ENCODE results near the gene KLHL24.
"Not testable (repeated sequence)": the region's sequence is repeated elsewhere in the genome, so short reads cannot be mapped to it uniquely, and the experiment has no call there.

KLHL24 gene

GRCh38 chr3:183697610-183698317, 62.3 kb downstream of the KLHL24 start, which contains the start of gene YEATS2:
Gene YEATS2, plus strand, starts transcription at chr3:183697797. Its CDS starts 17,366 bp downstream, at chr3:183715163.
- DNase-seq, result peak; percentile 89

- DNase-seq, result peak; percentile 61
Measured at GRCh38 chr3:183698318-183698751, 62.9 kb downstream of the KLHL24 start.

- peak; percentile 69 for DNase-seq
Measured at GRCh38 chr3:183698756-183699155, 63.3 kb downstream of the KLHL24 start.

GRCh38 chr3:183699238-183699947, 64.0 kb downstream of the KLHL24 start:
- DNase-seq, result peak; percentile 17

GRCh38 chr3:183701744-183702143, 66.3 kb downstream of the KLHL24 start:
- DNase-seq, result no peak

- not testable (repeated sequence) for DNase-seq
Measured at GRCh38 chr3:183703892-183704291, 68.5 kb downstream of the KLHL24 start.

GRCh38 chr3:183710231-183710630, 74.8 kb downstream of the KLHL24 start:
- DNase-seq, result peak; percentile 10

- DNase-seq, result no peak
Measured at GRCh38 chr3:183711516-183711915, 76.1 kb downstream of the KLHL24 start.

- no peak for DNase-seq
Measured at GRCh38 chr3:183714622-183715021, 79.2 kb downstream of the KLHL24 start.

- DNase-seq, result no peak
Measured at GRCh38 chr3:183718012-183718411, 82.6 kb downstream of the KLHL24 start.

- DNase-seq, result no peak
Measured at GRCh38 chr3:183725387-183725786, 90.0 kb downstream of the KLHL24 start.

GRCh38 chr3:183728204-183728603, 92.8 kb downstream of the KLHL24 start:
- no peak for DNase-seq

GRCh38 chr3:183730361-183730760, 94.9 kb downstream of the KLHL24 start:
- DNase-seq, result no peak

- no peak for DNase-seq
Measured at GRCh38 chr3:183731611-183732010, 96.2 kb downstream of the KLHL24 start.

- no peak for DNase-seq
Measured at GRCh38 chr3:183733553-183733952, 98.1 kb downstream of the KLHL24 start.

All from hematopoietic multipotent progenitor cell treated with erythropoietin and hydrocortisone succinate and interleukin-3 and kit ligand, for 4 days (in vitro differentiated cells).